ENCODE data around the gene PLEKHA6.
"Not testable (repeated sequence)": the region's sequence is repeated elsewhere in the genome, so short reads cannot be mapped to it uniquely, and the experiment has no call there.

PLEKHA6 gene

DNA sequence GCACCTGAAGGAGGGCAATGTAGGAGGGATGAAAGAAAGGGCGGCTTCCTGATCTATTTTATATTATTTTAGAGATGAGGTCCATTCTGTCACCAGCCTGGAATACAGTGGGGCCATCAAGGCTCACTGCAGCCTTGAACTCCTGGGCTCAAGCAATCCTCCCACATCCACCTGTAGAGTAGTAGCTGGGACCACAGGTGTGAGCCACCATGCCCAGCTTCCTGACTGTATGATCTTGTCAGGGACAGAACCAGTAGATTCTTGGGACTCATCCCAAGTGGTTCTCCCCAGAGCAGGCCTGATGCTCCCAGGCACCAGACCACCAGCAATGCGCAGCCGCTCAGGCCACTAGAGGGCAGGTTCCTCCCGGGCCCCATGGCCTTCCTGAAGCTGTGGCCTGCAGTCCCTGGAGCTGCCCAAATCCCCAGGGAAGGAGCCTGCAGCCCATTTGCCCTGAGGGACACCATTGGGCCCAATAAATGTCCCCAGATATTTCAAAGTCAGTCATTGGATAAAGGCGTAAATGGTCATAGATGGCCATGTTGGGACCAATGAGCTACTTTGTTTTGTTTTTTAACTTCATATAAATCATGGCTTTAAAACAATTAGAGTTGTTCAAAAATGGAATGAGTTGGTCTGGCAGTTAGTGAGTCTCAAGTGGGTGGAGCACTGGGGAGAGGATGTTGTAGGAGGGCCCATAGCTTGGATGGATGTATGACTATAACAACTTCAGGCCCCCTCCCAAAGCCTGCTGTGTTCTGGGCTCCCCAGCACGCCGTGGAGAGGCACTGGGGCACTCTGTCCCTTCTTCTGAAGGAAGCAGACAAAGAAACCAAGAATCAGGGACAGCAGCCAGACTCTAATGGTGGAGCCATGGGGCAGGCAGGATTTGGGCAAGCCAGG is 101.3 kb downstream of the PLEKHA6 start:
- peak; percentile 14 for DNase-seq

GRCh38 chr1:204257446-204257845 is 102.3 kb downstream of the PLEKHA6 start:
- no peak for DNase-seq

DNA sequence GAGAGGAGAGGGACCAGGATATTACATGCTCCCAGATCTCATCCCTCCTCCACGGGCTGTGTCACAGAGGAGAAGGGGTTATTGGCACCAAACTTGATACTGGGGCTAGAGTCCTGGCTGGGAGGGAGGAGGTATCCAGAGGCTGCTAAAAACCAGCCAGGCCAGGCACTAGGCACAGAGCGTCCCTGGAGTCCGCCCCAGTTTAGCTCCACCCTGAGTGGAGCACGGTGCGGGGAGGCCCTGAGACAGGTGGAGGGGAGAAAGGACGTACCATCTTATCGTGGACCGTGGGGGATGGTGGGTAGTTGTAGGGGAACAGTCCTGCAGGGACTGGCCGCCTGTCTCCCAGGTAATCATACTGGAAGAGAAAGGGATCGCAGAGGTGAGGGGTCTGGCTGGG is 103.2 kb downstream of the PLEKHA6 start:
- no peak for DNase-seq

DNA sequence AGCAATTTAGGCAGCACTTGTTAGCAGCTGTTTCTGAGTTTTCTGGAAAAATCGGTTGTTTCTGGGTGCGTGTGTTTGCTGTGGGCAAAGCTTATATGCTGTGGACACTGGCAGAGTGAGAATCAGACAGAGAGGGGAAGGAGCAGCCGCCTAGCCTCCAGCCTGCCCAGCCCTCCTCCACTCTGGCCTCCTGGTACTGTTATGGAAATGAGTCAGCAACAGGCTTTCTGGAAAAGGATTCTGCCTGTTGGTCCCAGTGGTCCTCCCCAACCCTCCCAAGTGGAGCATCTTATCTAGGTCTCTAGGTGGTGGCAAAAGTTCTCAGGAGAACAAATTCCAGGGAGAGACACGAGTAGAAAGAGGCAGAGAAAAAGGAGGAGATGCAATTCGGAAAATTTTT is 103.8 kb downstream of the PLEKHA6 start:
- DNase-seq, result no peak

GRCh38 chr1:204255225-204255624 is 104.5 kb downstream of the PLEKHA6 start:
- DNase-seq, result no peak

DNA sequence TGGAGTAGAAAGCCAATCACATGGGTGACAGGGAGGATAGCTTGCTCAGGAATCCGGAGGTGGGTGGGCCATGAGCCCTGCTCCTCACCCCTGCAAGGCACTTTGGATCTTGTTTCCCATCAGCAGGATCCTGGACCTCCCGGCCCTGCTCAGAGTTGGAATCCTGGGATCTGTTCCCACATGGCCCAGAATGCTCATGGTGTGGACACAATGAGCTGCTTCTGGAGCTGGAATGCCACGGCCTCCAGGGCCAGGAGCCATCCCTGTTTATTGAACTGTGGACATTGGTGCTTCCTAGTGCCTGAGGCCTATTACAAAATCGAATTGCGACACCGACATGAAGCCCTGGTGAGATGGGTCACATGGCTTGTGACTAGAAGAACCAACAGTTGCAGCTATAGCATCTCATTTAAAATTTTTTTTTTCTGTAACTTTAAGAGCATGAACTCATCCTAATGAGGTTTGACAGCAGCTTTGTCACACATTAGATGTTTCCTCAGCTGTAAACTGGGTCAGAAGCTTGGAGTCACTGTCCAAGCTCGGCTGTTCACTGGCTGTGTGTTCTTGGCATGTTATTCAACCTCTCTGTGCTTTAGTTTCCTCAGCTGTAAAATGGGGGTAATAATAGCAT is 105.6 kb downstream of the PLEKHA6 start:
- DNase-seq, result no peak

DNA sequence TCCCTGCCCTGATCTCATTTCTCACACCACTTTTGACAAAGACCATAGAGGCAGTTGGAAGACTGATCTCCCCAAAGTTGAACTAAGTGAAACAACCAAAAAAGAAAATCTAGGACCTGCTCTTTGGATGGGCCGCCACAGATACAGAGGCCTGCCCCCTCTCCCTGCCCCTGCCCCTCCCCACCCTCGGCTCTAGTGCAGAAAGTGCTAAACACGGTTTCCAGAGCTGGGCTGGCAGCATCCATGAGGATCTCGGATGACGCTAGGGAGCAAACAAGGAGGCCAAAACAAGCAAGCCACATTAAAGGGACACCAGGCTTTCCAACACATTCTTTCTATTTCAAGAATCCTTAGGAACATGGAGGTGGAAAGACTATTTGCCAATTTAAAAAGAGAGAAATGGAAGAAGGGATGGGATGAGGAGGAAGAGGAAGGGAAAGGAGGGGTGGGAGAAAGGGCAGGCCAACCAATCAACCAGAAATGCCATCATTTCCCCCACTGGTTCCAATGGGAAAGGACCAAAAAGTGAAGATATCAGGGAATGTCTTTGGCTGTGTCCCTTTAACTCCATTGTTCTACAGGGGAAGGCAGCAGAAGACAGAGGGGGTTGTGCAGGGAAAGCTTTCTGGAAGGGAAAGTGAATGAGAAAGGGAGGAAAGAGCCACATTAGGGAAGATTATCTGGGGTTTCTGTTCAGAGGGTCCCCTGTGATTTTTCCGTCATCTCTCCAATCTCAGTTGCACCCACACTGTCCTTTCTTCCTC is 107.6 kb downstream of the PLEKHA6 start:
- DNase-seq, result no peak

GRCh38 chr1:204251286-204251685 is 108.4 kb downstream of the PLEKHA6 start:
- DNase-seq, result no peak

- no peak for DNase-seq
Observed at GRCh38 chr1:204250428-204251030, 109.2 kb downstream of the PLEKHA6 start.

DNA sequence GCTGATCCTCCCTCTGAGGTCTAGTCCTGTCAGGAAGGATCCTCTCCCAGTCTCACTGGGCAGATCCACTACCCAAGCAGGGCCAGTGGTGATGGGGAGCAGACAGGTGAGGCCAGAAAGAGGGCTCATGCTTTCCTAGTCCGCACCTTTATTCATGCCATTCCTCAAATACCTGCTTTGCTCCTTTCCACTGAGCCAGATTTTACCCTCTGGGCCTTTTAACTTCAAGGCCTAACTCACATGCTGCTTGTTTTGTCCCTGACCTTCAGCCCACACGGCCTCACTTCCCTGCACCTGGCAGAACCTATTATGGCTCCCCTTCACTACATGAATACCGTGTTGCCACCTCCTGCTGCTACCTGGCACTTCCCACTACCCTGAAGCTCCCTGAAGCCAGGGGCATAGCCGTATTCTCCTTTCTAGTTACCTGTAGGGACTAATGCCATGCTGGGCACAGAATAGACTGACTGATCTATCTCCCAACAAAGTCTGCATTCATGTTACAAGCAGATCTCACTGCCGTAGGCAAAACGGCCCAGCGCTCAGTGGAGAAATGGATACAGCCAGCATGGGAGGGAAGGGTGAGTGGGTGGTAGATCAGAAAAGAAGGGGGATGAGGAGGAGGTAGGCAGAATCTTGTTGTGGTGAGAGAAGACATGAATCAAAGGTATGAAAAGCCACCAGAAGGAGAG is 109.8 kb downstream of the PLEKHA6 start:
- no peak for DNase-seq

DNA sequence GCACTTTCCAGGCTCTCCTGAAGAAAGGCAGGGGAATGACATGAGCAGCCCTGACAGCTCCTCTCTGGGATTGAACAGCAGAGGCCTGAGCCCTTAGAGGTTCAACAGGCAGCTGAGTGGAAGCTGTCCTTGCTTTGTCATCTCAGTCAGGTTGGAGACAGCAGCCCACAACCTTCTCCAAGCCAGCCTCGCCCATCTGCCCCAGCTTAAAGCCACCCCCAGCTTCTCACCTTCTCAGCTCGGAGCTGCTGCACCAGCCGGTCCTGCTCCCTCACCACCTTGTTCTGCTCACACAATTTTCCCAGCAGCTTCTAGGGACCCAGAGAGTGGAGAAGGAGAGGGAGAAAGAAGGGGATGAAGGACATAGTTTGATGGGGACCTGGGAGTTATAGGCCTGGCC is 110.8 kb downstream of the PLEKHA6 start:
- DNase-seq, result no peak

GRCh38 chr1:204246876-204247275 is 112.9 kb downstream of the PLEKHA6 start:
- no peak for DNase-seq

DNA sequence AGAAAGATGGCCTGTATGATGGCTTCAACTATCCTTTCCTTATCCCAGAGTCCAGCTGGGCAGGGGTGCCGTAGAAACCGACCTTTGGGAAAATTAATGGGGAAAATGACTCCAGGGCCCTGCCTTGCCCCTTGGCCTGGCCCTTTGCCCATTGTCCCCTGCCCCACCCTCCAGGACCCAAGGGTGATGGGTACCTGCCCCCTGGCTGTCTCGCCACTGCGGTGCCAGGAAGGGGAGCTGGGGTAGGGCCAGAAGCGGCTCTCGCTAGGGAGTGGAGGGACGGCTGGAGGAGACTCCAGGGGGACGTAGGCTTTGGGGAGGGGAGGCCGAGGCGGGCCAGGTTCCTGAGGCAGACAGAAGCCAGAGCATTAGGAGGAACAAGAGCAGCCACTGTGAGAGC is 116.8 kb downstream of the PLEKHA6 start:
- no peak for DNase-seq

DNA sequence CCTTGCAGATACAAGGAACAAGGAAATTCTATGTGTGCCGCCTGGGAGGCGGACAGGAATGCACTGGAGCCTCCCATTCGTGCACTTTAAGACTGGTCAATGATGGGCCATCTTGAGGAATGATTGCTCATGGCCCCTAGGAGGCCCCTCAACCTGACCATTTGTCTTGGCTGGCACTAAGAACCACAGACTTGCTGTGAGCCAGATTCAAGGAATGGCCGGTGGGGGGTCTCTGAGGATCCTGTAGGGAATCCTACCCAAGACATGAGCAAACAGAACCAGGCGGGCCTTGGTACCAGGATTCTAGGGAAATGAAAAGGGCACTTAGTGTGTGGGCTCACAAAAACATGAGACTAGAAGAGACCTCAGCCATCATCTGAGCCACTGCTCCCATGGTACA is 117.8 kb downstream of the PLEKHA6 start:
- no peak for DNase-seq

GRCh38 chr1:204241050-204241449 is 118.7 kb downstream of the PLEKHA6 start:
- DNase-seq, result no peak

- no peak for DNase-seq
Observed at GRCh38 chr1:204240233-204240632, 119.5 kb downstream of the PLEKHA6 start.

DNA sequence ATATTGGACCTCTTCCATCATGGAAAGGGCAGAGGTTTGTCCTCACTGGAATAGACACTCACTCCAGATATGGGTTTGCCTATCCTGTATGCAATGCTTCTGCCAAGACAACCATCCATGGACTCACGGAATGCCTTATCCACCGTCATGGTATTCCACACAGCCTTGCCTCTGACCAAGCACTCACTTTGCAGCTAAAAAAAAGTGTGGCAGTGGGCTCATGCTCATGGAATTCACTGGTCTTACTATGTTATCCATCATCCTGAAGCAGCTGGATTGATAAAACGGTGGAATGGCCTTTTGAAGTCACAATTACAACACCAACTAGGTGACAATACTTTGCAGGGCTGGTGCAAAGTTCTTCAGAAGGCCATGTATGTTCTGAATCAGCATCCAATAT is 120.3 kb downstream of the PLEKHA6 start:
- not testable (repeated sequence) for DNase-seq

DNA sequence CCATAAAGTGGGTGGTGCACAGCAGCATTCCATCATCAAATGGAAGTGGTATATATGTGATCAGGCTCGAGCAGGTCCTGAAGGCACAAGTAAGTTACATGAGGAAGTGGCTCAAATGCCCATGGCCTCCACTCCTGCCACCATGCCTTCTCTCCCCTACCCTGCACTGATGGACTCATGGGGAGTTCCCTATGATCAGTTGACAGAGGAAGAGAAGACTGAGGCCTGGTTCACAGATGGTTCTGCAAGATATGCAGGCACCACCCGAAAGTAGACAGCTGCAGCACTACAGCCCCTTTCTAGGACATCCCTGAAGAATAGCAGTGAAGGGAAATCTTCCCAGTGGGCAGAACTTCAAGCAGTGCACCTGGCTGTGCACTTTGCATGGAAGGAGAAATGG is 121.2 kb downstream of the PLEKHA6 start:
- not testable (repeated sequence) for DNase-seq

DNA sequence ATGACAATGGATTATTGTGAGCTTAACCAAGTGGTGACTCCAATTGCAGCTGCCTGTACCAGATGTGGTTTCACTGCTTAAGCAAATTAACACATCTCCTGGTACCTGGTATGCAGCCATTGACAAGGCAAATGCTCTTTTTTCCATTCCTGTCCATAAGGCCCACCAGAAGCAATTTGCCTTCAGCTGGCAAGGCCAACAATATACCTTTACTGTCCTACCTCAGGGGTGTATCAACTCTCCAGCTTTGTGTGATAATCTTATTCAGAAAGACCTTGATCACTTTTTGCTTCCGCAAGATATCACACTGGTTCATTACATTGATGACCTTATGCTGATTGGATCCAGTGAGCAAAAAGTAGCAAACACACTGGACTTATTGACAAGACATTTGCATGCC is 122.2 kb downstream of the PLEKHA6 start:
- not testable (repeated sequence) for DNase-seq

- no peak for DNase-seq
Observed at GRCh38 chr1:204232526-204232925, 127.2 kb downstream of the PLEKHA6 start.

- no peak for DNase-seq
Observed at GRCh38 chr1:204230211-204230610, 129.5 kb downstream of the PLEKHA6 start.

- no peak for DNase-seq
Observed at GRCh38 chr1:204228896-204229295, 130.8 kb downstream of the PLEKHA6 start.
